GM19438 (cell line): ENCODE data around the gene ZSCAN22.
"Not testable (repeated sequence)": the region's sequence is repeated elsewhere in the genome, so short reads cannot be mapped to it uniquely, and the experiment has no call there.

Source experiments
- ATAC-seq: cut with Tn5 transposase; IDR thresholded peaks from one replicate; pipeline ENCODE4 v1.9.1; 2021; ENCODE audit warnings: low read depth; ENCODE audit not compliant: unreplicated experiment

ZSCAN22 gene

GRCh38 chr19:58326914-58327726 is at the start of gene ZSCAN22:
Gene ZSCAN22 (plus strand): TSS chr19:58326994. CDS start chr19:58334803, 7,809 bp downstream.
- ATAC-seq: peak; percentile 88

GRCh38 chr19:58277197-58277596 is 49.6 kb upstream of the ZSCAN22 start:
- ATAC-seq: no peak

GRCh38 chr19:58277748-58278540 is 48.9 kb upstream of the ZSCAN22 start:
- ATAC-seq: no peak

- peak; percentile 94 for ATAC-seq
Measured at GRCh38 chr19:58278541-58279041, 48.2 kb upstream of the ZSCAN22 start, which contains the start of gene ZNF8. Gene ZNF8 (plus strand): TSS chr19:58278955. CDS start chr19:58279082, 127 bp downstream.

- ATAC-seq: peak; percentile 25
Measured at GRCh38 chr19:58279042-58279924, 47.5 kb upstream of the ZSCAN22 start.

- ATAC-seq: no peak
Measured at GRCh38 chr19:58279925-58280316, 46.9 kb upstream of the ZSCAN22 start.

GRCh38 chr19:58284199-58284598 is 42.6 kb upstream of the ZSCAN22 start:
- no peak for ATAC-seq

GRCh38 chr19:58291943-58292342 is 34.9 kb upstream of the ZSCAN22 start:
- ATAC-seq: no peak

GRCh38 chr19:58294743-58295374 is 31.9 kb upstream of the ZSCAN22 start:
- no peak for ATAC-seq

- no peak for ATAC-seq
Measured at GRCh38 chr19:58296104-58296503, 30.7 kb upstream of the ZSCAN22 start.

- ATAC-seq: no peak
Measured at GRCh38 chr19:58300620-58301019, 26.2 kb upstream of the ZSCAN22 start.

GRCh38 chr19:58304255-58304654 is 22.5 kb upstream of the ZSCAN22 start:
- no peak for ATAC-seq

- ATAC-seq: no peak
Measured at GRCh38 chr19:58304748-58305064, 22.1 kb upstream of the ZSCAN22 start.

GRCh38 chr19:58305065-58305931 is 21.5 kb upstream of the ZSCAN22 start, which contains the start of gene ERVK3-1:
Gene ERVK3-1 (plus strand): TSS chr19:58305377. CDS start chr19:58312169, 6,792 bp downstream.
- ATAC-seq: peak; percentile 98

GRCh38 chr19:58305932-58306323 is 20.9 kb upstream of the ZSCAN22 start:
- ATAC-seq: no peak

GRCh38 chr19:58307736-58308135 is 19.1 kb upstream of the ZSCAN22 start:
- ATAC-seq: no peak

GRCh38 chr19:58310685-58311084 is 16.1 kb upstream of the ZSCAN22 start:
- ATAC-seq: not testable (repeated sequence)

- no peak for ATAC-seq
Measured at GRCh38 chr19:58311345-58311865, 15.4 kb upstream of the ZSCAN22 start.

GRCh38 chr19:58315580-58315979 is 11.2 kb upstream of the ZSCAN22 start:
- ATAC-seq: no peak
